ENCODE measurements around the gene RTP1. TPM values are rescaled to one million over a fixed set of nuclear protein-coding genes. Genes with fewer than 3 reads are reported as not detected.

RTP1 gene
- total RNA-seq, 1 donor from 2014 or later = not detected

- Mint-ChIP-seq H3K4me3 (no peak overlapping the region), H3K27me3 (ENCODE audit: low read depth) (peaks cover 45% of the 10 kb centered on the region), H3K9me3 (no peaks in the 10 kb centered on the region), H3K36me3 (no peaks in the 10 kb centered on the region), H3K27ac (no peak overlapping the region), H3K4me1 (peaks cover 2% of the 10 kb centered on the region)
- DNase-seq (ENCODE audit: low spot score in 2 of 2, unreplicated experiment in 2 of 2) = no peak
- TF ChIP-seq CTCF (IDR thresholded peaks at IDR 0.05; ENCODE audit: unreplicated experiment) = no peak
Observed at GRCh38 chr3:187181454-187182170, 15.7 kb upstream of the RTP1 start.

GRCh38 chr3:187183210-187183862 lies 13.9 kb upstream of the RTP1 start:
- H3K4me1 Mint-ChIP-seq = peaks cover 3% of the 10 kb centered on the region
- H3K9me3 Mint-ChIP-seq = peaks cover 3% of the 10 kb centered on the region
- H3K36me3 Mint-ChIP-seq = no peaks in the 10 kb centered on the region
- no peak overlapping the region for H3K4me3 Mint-ChIP-seq
- no peak for DNase-seq (ENCODE audit: low spot score in 2 of 2, unreplicated experiment in 2 of 2)
- H3K27me3 Mint-ChIP-seq (ENCODE audit: low read depth) = peaks cover 38% of the 10 kb centered on the region
- TF ChIP-seq CTCF (IDR thresholded peaks at IDR 0.05; ENCODE audit: unreplicated experiment) = no peak
- H3K27ac Mint-ChIP-seq = no peak overlapping the region

- H3K36me3 Mint-ChIP-seq = no peaks in the 10 kb centered on the region
- peaks cover 34% of the 10 kb centered on the region for H3K27me3 Mint-ChIP-seq (ENCODE audit: low read depth)
- H3K4me3 Mint-ChIP-seq = no peak overlapping the region
- H3K9me3 Mint-ChIP-seq = peaks cover 3% of the 10 kb centered on the region
- TF ChIP-seq CTCF (IDR thresholded peaks at IDR 0.05; ENCODE audit: unreplicated experiment) = no peak
- H3K27ac Mint-ChIP-seq = no peak overlapping the region
- H3K4me1 Mint-ChIP-seq = peaks cover 3% of the 10 kb centered on the region
- DNase-seq (ENCODE audit: low spot score in 2 of 2, unreplicated experiment in 2 of 2) = no peak
Observed at GRCh38 chr3:187183903-187184302, 13.4 kb upstream of the RTP1 start.

GRCh38 chr3:187185759-187186158 lies 11.5 kb upstream of the RTP1 start:
- DNase-seq (ENCODE audit: low spot score in 2 of 2, unreplicated experiment in 2 of 2) = no peak
- Mint-ChIP-seq H3K4me1 (peaks cover 3% of the 10 kb centered on the region), H3K4me3 (no peak overlapping the region)

GRCh38 chr3:187186375-187186774 lies 10.9 kb upstream of the RTP1 start:
- peaks cover 13% of the 10 kb centered on the region for H3K27me3 Mint-ChIP-seq (ENCODE audit: low read depth)
- no peak overlapping the region for H3K4me3 Mint-ChIP-seq
- H3K36me3 Mint-ChIP-seq = no peaks in the 10 kb centered on the region
- H3K4me1 Mint-ChIP-seq = peaks cover 3% of the 10 kb centered on the region
- H3K9me3 Mint-ChIP-seq = peaks cover 3% of the 10 kb centered on the region
- no peak for DNase-seq (ENCODE audit: low spot score in 2 of 2, unreplicated experiment in 2 of 2)
- no peak for TF ChIP-seq CTCF (IDR thresholded peaks at IDR 0.05; ENCODE audit: unreplicated experiment)
- no peak overlapping the region for H3K27ac Mint-ChIP-seq

More at GRCh38 chr3:187185759-187186158, 11.5 kb upstream of the RTP1 start:
- H3K36me3 Mint-ChIP-seq = no peaks in the 10 kb centered on the region
- no peak overlapping the region for H3K27ac Mint-ChIP-seq
- peaks cover 3% of the 10 kb centered on the region for H3K9me3 Mint-ChIP-seq
- H3K27me3 Mint-ChIP-seq (ENCODE audit: low read depth) = peaks cover 17% of the 10 kb centered on the region
- no peak for TF ChIP-seq CTCF (IDR thresholded peaks at IDR 0.05; ENCODE audit: unreplicated experiment)

Measured in mesothelial cell of epicardium (in vitro differentiated cells).